Activated CD4-positive, alpha-beta T cell treated with anti-CD3 and anti-CD28 coated beads, Interleukin-2, Interleukin-6, amounts not matched to agents 100 ng/mL and 50 ng/mL, durations not matched to agents 16 hours and 8 hours (primary cell): ENCODE measurements around the gene CHID1.
A peak's percentile ranks its signal among the peaks of the same experiment; 100 is the strongest.

Source experiments
- DNase-seq: peaks from one replicate; pipeline ENCODE4 v3.0.0-alpha.2; 2020

Gene CHID1

DNA sequence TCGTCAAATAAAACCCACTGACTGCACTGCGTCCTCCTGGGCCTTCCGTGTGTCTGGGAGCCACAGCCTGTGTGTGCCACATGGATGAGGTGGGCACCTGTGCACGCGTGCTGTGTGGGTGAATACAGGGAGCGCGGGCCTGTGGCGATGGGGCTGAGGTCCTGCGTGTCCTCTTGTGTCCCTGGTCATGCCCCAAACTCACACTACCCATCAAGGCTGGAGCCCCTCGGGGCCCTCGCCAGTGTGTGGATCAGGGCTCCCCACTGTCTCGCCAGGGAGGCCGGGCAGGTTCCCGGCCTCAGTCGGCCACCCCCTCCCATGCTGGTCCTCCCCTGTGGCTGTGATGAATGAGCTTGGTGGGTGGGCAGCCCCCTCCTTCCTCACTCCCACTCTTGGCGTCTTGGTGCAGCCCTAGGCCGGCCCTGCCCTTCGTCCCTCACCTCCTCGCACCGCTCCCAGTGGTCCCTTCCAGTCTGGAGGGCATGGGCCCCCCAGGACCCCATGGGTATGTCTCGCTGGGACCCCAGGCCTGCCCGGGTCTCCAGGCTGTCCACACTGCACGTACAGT is 78.6 kb downstream of the CHID1 start:
- DNase-seq: no peak

DNA sequence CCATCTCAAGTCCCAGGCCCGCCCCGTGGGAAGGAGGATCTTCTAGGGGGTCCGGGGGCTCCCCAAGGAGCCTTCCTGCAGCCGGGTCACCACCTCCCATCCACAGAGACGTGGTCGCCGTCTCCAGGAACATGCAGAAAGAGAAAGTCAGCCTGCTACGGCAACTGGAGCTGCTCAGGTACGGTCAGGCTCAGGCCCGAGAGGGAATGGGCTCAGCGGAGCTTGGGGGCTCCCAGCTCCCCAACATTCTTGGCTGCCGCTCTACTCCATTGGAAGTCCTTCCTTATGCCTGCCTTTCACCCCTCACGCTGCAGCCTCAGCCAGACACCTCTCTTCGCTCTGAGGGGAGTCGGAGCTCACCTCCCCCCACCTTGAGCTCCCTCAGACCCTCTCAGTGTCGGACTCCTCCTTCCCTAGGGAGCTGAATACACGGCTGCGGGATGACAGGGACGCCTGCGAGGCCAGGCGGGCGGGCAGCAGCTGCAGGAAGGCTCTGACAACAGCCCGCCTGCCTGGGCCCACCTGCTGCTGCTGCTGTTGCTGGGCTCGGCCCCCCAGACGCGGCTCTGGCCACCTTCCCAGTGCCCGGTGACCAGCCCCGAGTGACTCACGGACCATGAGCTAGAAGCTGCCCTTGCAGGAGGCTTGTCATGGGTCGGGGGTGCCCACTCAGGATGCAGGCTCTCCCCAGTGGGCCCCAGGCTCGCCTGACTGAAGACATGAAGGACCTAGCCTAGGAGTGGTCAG is 79.3 kb downstream of the CHID1 start:
- no peak for DNase-seq

- peak; percentile 64 for DNase-seq
Observed at GRCh38 chr11:830295-831117, 80.1 kb downstream of the CHID1 start.

DNA sequence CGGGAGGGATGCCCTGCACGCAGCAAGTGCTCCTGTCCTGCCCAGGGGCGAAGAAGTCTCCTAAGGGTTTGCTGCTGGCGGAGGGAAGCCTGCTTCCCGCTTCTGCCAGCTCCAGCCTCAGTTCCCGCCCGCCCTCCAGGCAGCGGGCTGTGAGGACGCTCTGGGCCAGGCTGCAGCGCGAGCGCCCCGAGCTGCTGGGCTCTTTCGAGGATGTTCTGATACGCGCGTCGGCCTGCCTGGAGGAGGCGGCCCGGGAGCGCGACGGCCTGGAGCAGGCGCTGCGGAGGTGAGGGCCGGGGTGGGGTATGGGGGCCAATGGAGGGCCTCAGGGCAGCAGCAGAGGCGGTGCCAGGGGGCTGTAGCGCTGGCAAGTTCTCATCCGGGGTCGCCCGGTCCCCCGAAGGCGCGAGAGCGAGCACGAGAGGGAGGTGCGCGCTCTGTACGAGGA is 80.7 kb downstream of the CHID1 start:
- no peak for DNase-seq

DNA sequence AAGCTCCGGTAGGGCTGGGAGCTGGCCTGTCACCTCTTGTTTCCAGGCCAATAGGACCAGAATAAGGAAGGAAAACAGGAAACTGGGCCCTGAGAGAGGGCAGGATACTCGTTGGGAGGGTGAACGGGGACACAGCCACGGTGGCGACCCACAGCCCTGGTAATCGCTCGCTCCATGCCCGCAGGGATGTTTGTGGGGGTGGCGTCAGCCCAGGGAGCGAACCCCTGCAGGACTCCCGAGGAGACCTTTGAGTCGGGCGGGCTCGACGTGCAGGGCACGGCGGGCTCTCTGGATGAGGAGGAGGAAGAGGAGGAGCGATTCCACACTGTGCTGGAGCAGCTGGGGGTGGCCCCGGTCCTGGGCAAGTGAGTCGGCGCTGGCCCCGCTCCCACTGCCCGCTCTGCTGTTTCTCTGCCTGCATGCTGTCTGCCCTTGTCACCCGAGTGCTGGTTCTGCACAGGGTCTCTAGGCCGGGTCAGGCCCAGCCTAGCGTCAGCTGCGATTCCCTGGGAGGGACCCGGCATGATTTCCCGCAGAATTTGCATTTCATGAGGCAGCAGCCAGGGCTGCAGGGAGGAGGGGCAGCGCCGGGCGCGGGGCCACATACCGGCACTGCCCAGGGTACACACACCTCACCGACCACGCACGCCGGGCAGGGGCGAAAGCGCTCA is 81.3 kb downstream of the CHID1 start:
- no peak for DNase-seq

DNA sequence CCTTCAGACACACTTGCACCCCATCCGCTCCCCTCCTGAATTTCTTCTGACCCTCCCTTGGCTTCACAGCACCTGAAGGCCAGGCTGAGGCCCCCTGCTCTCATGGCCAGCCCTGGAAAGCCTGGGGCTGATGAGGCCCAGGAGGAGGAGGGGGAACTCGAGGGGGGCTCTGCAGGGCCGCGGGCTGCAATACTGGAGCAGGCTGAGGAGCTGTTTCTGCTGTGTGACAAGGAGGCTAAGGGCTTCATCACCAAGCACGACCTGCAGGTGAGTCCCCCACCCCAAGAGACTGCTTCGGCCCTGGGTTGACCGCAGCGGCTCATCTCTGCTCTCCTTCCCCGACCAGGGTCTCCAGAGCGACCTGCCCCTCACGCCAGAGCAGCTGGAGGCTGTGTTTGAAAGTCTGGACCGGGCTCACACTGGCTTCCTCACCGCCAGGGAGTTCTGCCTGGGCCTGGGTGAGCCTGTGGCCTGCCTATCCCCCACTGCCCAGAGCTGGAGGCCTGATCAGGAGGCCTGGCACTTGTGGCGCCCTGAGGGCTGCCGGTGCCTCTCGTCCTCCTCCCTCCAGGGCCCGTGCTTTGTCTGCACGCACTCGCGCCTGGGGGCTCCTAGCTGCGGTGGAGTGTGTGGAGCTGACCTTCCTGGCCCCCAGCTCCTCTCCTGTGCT is 82.0 kb downstream of the CHID1 start:
- DNase-seq: no peak

GRCh38 chr11:827897-828192 is 82.8 kb downstream of the CHID1 start, which contains the start of gene CRACR2B:
CRACR2B (plus strand) TSS chr11:827919; CDS start chr11:828608, 689 bp downstream.
- DNase-seq: no peak

DNA sequence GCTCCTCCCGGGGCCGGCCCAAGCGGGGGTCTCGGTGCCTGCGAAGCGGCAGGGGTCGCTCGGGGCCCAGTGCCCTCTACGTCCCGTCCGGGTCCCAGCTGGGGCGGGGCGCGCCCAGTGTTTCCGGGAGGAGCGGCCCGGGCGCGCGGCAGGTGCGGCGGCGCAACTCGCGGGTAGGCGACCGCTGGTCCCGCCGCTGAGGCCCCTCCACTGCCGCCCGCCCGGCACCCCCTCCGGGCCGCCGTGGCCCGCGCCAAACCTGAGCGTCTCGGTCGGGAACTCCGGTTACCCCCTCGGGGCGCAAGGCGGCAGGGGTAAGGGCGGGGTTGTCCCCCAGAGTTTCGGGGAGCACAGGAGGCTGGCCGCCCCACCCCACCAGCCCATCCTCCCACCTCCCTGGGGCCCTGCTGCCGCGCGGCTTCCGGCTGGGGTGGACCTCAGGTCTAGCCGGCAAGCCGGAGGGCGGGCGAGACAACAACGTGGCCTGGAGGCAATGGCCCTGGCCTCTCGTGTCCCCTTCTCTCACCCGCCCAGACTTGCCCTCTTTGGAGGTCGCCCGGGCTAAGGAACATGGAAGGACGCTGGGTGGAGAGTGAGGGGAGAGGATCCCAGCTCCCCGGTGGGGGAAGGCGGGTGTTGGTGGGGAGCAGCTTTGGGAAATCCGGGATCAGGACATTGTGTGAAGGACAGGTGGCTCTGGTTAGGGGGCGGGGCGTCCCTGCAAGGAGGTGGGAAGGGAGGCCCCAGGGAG is 83.3 kb downstream of the CHID1 start:
- no peak for DNase-seq

DNA sequence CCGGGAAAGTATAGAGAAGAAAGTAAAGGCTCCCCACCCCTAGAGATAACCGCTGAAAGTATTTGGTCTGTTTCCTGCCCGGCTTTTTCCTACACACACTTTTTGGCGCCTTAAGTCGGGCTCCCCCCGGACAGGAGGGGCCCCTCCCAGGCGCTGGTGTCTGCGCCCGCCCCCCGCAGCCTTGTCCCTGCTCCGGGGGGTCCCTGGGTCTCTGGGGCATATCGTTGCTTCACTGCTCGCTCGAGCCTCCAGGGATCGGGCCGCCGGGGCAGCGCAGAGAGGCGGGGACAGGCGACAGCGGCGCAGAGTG is 83.8 kb downstream of the CHID1 start:
- DNase-seq: no peak

DNA sequence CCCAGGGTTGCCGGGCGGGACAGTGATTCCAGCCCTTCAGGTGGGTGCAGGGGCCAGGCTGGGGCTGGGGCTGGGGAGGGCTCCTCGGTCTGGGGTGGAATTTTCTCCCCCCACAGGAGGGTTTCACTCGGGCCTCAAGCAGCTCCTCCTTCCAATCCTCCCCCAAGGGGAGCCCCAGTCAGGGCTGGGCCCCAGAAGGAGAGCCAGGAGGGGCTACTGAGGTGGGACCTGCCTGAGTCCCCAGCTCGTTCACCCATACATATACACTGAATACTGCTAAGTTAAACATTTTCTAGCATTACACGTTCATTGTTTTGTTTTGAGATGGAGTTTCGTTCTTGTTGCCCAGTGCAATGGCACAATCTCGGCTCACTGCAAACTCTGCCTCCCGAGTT is 84.4 kb downstream of the CHID1 start:
- no peak for DNase-seq

DNA sequence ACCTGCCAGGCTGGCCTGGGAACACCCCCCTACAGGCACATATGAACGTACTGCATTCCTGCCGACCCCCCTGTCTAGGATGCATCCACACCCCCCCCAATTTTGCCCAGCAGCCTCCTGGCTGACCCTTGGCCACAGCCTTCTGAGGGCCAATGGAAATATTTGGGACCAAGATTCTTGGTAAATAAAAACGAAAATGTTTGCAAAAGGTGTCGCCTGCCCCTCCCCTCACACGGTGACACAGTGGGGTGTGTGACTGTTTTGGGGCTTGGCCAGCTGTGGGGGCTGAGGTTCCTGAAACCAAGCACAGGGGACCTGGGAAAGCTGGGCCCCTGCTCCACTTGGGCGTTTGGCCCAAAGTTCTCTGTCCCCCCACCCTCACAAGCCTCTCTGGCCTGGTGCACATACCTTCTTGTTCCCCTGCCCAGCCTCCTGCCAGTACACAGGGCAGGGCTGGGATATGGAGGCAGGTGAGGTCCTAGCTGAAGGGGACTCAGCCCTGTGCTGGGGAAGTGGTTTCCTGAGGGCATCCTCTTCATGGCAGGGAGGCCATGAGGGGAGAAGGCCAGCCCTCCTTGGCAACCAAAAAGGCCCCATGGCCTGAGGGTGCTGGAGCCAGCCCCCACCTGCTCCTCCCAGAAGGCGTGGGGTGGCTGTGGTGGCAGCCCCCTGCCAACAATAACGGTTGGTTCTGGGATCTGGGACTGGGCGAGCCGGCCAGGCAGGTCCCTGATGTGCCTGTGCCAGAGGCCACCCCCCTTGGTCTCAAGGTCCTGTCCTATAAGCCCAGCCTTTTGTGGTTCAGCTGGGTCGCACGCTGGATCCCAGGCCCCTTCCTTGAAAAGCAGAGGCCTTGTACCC is 85.0 kb downstream of the CHID1 start:
- no peak for DNase-seq

DNA sequence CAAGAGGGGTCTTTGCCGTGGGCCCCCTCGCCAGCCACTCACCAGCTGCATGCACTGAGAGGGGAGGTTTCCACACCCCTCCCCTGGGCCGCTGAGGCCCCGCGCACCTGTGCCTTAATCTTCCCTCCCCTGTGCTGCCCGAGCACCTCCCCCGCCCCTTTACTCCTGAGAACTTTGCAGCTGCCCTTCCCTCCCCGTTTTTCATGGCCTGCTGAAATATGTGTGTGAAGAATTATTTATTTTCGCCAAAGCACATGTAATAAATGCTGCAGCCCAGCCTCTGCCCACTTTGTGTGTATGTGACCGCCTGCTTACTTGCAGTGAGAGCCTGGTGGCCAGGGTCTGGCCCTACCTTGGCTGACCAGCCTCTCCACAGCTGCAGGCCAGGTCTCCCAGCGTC is 85.7 kb downstream of the CHID1 start:
- no peak for DNase-seq

DNA sequence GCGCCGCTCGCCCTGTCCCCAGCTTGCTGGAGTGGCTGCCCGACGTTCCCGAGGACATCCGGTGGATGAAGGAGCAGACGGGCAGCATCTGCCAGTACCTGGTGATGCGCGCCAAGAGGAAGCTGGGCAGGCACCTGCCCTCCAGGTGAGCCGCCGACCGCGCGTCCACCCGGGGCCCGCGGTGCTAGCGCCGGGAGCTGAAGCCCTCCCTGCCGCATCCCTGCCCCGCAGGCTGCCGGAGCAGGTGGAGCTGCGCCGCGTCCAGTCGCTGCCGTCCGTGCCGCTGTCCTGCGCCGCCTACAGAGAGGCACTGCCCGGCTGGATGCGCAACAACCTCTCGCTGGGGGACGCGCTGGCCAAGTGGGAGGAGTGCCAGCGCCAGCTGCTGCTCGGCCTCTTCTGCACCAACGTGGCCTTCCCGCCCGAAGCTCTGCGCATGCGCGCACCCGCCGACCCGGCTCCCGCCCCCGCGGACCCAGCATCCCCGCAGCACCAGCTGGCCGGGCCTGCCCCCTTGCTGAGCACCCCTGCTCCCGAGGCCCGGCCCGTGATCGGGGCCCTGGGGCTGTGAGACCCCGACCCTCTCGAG is 86.2 kb downstream of the CHID1 start:
- no peak for DNase-seq

DNA sequence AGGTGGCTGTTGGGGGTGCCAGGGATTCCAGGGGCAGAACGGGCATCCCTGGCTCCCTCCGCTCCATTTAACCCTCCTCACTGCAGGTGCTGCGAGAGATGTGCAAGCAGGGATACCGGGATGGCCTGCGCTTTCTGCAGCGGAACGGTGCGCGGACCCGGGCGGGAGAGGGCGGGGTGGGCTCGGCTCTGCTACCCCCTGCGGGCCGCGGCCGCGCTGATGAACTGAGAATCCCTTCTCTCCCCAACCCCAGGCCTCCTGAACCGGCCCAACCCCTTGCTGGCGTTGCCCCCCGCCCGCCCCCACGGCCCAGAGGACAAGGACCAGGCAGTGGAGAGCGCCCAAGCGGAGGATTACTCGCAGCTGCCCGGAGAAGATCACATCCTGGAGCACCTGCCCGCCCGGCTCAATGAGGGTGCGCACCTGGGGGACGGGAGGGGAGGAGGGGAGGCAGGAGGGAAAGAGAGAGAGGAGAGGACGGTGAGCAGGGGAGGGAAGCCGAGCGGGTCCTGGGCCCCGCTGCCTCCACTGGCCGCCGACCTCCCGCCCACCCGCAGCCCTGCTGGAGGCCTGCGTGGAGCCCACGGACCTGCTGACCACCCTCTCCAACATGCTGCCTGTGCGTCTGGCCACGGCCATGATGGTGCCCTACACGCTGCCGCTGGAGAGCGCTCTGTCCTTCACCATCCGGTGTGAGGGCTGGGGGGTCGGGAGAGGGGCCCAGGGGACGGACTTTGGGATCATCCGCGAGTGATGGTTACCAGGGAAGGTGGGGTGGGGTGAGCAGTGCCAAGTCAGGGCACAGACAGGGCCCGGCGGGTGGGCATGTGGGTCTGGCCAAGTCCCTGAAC is 86.9 kb downstream of the CHID1 start:
- no peak for DNase-seq

DNA sequence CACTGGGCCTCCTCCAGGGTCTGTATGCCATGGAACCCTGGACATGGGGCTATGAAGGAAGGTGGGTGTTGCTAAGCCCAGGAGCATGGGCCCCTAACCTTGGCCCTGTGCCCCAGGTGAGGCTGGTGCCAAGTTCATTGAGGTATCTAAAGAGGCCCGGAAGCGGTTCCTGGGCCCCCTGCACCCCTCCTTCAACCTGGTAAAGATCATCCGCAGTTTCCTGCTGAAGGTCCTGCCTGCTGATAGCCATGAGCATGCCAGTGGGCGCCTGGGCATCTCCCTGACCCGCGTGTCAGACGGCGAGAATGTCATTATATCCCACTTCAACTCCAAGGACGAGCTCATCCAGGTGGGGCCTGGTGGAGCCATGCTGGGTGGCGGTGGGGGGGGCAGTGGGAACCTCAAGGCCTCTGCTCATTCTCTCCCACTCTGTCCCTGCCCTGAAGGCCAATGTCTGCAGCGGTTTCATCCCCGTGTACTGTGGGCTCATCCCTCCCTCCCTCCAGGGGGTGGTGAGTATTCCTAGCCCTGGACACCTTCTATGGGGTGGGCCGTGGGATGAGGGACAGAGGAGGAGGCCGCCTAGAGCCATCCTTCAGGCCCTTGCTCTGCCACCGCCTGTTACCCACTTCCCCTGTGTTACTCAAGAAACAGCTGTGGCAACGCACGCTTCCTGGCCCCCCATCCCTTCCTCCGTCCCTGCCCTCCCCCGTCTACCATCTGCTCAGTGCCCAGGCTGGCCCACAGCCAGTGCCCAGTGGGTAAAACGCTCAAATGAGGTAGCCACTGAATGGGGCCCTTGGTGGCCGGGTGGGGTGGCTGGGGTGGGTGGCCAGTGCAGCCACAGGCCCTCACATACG is 88.9 kb downstream of the CHID1 start:
- DNase-seq: no peak

DNA sequence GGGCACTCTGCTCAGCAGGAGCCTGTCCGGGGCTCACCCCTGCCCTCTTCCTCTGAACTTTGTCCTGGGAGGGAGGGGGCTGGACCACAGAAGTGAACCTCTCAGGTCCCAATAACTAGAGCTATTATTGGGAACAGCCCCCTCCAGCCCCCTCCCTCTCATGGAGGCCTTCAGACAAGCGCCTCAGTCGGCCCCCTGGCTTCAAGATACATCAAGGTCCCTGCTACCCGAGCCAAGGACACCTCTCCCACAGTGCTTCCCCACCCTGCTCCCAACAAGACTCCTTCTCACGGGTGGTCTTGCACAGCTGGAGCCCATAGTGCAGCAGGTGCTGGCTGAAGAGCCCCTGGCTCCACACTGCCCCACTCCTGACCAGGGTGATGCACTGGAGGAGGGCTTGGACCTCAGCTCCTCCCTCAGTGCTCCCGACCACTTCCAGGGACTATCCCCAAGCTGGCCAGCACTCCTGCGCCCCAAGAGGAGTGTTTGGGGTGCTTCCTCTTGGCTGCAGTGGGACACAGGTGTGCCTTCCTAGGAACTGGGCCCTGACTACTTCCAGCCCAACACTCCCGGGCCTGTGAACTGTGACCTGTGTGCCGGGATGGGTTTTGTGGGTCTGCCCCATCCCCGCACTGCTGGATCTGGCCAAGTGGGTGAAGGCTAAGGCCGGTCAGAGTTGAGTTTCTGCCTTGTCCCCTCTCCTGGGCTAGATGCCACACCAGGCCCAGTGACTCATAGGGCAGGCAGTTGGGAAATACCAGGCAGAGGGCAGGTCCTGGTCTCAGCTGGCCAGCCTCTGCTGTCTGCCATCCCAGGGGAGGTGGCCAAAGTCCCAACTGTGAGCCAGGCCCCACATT is 89.7 kb downstream of the CHID1 start:
- no peak for DNase-seq

- peak; percentile 94 for DNase-seq
Observed at GRCh38 chr11:819943-820649, 90.5 kb downstream of the CHID1 start.
